ENCODE results near the gene OSM. TPM values are rescaled to one million over a fixed set of nuclear protein-coding genes. Genes with fewer than 3 reads are reported as not detected.
"Not testable (repeated sequence)": the region's sequence is repeated elsewhere in the genome, so short reads cannot be mapped to it uniquely, and the experiment has no call there.

Gene OSM
- total RNA-seq, 4 donors from 2014 or later = 0.40 TPM; not detected in 3

DNA sequence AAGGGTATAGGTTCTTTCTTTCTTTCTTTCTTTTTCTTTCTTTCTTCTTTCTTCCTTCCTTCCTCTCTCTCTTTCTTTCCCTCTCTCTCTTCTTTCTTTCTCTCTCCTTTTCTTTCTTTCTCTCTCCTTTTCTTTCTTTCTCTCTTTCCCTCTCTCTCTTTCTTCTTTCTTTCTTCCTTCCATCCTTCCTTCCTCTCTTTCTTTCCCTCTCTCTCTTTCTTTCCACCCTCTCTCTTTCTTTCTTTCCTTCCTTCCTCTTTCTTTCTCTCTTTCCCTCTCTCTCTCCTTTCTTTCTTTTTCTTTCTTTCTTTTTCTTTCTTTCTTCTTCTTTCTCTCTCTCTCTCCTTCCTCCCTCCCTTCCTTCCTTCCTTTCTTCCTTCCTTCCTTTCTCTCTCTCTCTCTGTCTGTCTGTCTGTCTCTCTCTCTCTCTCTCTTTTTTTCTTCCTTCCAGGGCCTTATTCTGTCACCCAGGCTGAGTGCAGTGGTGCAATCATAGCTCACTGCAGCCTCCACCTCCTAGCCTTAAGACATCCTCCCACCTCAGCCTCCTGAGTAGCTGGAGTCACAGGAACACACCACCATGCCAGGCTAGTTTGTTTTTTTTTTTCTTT is 46.9 kb downstream of the OSM start:
- no peak overlapping the region for H3K4me3 ChIP-seq (replicated peaks in 1 of 3)
- peaks cover 0 to 4% of the 10 kb centered on the region in 2 donors for H3K4me1 ChIP-seq
- H3K27me3 ChIP-seq = no peaks in the 10 kb centered on the region
- no peak overlapping the region for H3K27ac ChIP-seq
- intact Hi-C loops (cut with DNase I) = no loop called here
- TF ChIP-seq CTCF (IDR thresholded peaks at IDR 0.05) = no peak
- TF ChIP-seq POLR2A (IDR thresholded peaks at IDR 0.05) = no peak
- H3K9me3 ChIP-seq = no peaks in the 10 kb centered on the region
- no peak for DNase-seq
- no peaks in the 10 kb centered on the region for H3K36me3 ChIP-seq

DNA sequence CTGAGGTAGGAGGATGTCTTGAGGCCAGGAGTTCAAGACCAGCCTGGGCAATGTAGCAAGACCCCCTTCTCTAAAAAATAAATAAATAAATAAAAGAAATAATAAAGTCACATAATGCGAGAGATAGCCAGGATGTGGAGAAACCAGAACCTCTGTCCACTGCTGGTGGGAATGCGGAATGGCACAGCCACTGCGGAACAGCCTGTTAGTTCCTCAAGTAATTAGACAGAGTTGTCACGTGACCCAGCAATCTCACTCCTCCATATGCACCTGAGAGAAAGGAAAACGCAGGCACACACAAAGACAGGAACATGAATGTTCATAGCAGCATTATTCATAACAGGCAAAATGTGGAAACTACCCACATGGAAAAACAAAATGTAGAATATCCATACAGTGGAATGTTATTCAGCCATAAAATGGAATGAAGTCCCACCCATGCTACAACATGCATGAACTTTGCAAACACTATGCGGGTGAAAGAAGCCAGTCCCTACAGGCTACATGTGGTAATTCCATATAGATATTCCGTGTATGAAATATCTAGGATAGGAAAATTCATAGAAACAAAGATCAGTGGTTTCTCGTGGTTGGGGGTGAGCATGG is 47.5 kb downstream of the OSM start:
- TF ChIP-seq POLR2A (IDR thresholded peaks at IDR 0.05) (no peak), CTCF (IDR thresholded peaks at IDR 0.05) (no peak)
- WGBS, 2 donors = 87 to 91% methylated on average over 8 of the region's 8 CpGs

GRCh38 chr22:30217698-30218560 is 48.7 kb downstream of the OSM start:
- intact Hi-C loops (cut with DNase I) = no loop called here
- Histone ChIP-seq H3K9me3 (no peaks in the 10 kb centered on the region), H3K36me3 (no peaks in the 10 kb centered on the region), H3K4me1 (peaks cover 1 to 11% of the 10 kb centered on the region in 2 donors), H3K4me3 (replicated peaks in 1 of 3) (no peak overlapping the region), H3K27me3 (no peaks in the 10 kb centered on the region), H3K27ac (no peak overlapping the region)
- 69 to 80% methylated on average over 12 to 22 of the region's 23 CpGs for WGBS, 2 donors
- TF ChIP-seq POLR2A (IDR thresholded peaks at IDR 0.05) (no peak), CTCF (IDR thresholded peaks at IDR 0.05) (no peak)
- DNase-seq = peak in 1 of 2 donors; percentile 19

More for the DNA sequence above, 47.5 kb downstream of the OSM start:
- intact Hi-C loops (cut with DNase I) = no loop called here
- no peaks in the 10 kb centered on the region for H3K9me3 ChIP-seq
- H3K4me1 ChIP-seq = peaks cover 0 to 4% of the 10 kb centered on the region in 2 donors
- no peak for DNase-seq
- no peaks in the 10 kb centered on the region for H3K27me3 ChIP-seq
- H3K27ac ChIP-seq = no peak overlapping the region
- no peak overlapping the region for H3K4me3 ChIP-seq (replicated peaks in 1 of 3)
- no peaks in the 10 kb centered on the region for H3K36me3 ChIP-seq

- intact Hi-C loops (cut with DNase I) = no loop called here
- no peaks in the 10 kb centered on the region for H3K9me3 ChIP-seq
These were observed 49.9 kb downstream of the OSM start for GRCh38 chr22:30216710-30217109.

GRCh38 chr22:30216272-30216671 is 50.4 kb downstream of the OSM start:
- 88 to 98% methylated on average over 3 of the region's 3 CpGs for WGBS, 2 donors

More at GRCh38 chr22:30216710-30217109, 49.9 kb downstream of the OSM start:
- no peak for DNase-seq
- TF ChIP-seq POLR2A (IDR thresholded peaks at IDR 0.05) (no peak), CTCF (IDR thresholded peaks at IDR 0.05) (no peak)
- Histone ChIP-seq H3K4me3 (replicated peaks in 1 of 3) (no peak overlapping the region), H3K36me3 (no peaks in the 10 kb centered on the region), H3K27me3 (no peaks in the 10 kb centered on the region), H3K27ac (no peak overlapping the region), H3K4me1 (peaks cover 9 to 21% of the 10 kb centered on the region in 2 donors)
- WGBS, 2 donors = 93 to 94% methylated on average over 10 of the region's 10 CpGs

More at GRCh38 chr22:30216272-30216671, 50.4 kb downstream of the OSM start:
- H3K9me3 ChIP-seq; H3K27ac ChIP-seq; H3K27me3 ChIP-seq; intact Hi-C loops (cut with DNase I); DNase-seq; H3K36me3 ChIP-seq; H3K4me3 ChIP-seq (replicated peaks in 1 of 3): not testable (repeated sequence)
- H3K4me1 ChIP-seq = peaks cover 9 to 21% of the 10 kb centered on the region in 2 donors

Measured in thyroid gland (tissue), 4 donors.